HepG2 (cell line): ENCODE measurements around the gene RAB40C. TPM values are rescaled to one million over a fixed set of nuclear protein-coding genes. Genes with fewer than 3 reads are reported as not detected.

Source experiments
- ASH2L ChIP-seq: fragments of 300-600, 200-600 bp; sonication (generic); IDR thresholded peaks from 2 replicates; pipeline ENCODE4 v1.7.0; 2017; ENCODE audit warnings: low read depth, mild to moderate bottlenecking, moderate library complexity, mixed read lengths, low read length; ENCODE audit not compliant: insufficient read length
- CREBL2 ChIP-seq: sonication (generic); formaldehyde crosslinking; IDR thresholded peaks from 2 replicates; pipeline ENCODE4 v1.8.1; 2023; ENCODE audit warnings: missing genetic modification reagents, mild to moderate bottlenecking, borderline replicate concordance
- DMTF1 ChIP-seq: sonication (generic); formaldehyde crosslinking; IDR thresholded peaks from 2 replicates; pipeline ENCODE4 v1.4.0; 2020; ENCODE audit warnings: mild to moderate bottlenecking, missing genetic modification reagents
- ELF4 ChIP-seq: sonication (generic); formaldehyde crosslinking; IDR thresholded peaks from 2 replicates; pipeline ENCODE4 v1.5.0; 2020; ENCODE audit warnings: missing genetic modification reagents, mild to moderate bottlenecking, moderate library complexity, borderline replicate concordance
- KAT2B ChIP-seq: fragments of 150-350 bp; IDR thresholded peaks from 2 replicates; pipeline ENCODE4 v1.6.1; 2014; ENCODE audit warnings: low read depth, low read length, borderline replicate concordance
- KMT2A ChIP-seq: sonication (generic); formaldehyde crosslinking; IDR thresholded peaks from 2 replicates; pipeline ENCODE4 v1.4.0; 2020; ENCODE audit warnings: missing genetic modification reagents
- SIX4 ChIP-seq: sonication (generic); formaldehyde crosslinking; IDR thresholded peaks from 2 replicates; pipeline ENCODE4 v1.4.0; 2020; ENCODE audit warnings: missing genetic modification reagents
- TCF7L2 ChIP-seq: IDR thresholded peaks from 2 replicates; pipeline ENCODE4 v1.6.1; 2011; ENCODE audit warnings: mild to moderate bottlenecking, low read depth, low read length, moderate library complexity
- TOE1 ChIP-seq: sonication (generic); formaldehyde crosslinking; IDR thresholded peaks from 2 replicates; pipeline ENCODE4 v1.4.0; 2020; ENCODE audit warnings: mild to moderate bottlenecking, missing genetic modification reagents
- ZBTB42 ChIP-seq: sonication (generic); formaldehyde crosslinking; IDR thresholded peaks from 2 replicates; pipeline ENCODE4 v1.5.0; 2020; ENCODE audit warnings: mild to moderate bottlenecking, missing genetic modification reagents
- ZNF354B ChIP-seq: sonication (generic); formaldehyde crosslinking; IDR thresholded peaks from 2 replicates; pipeline ENCODE4 v1.8.0; 2022; ENCODE audit warnings: mild to moderate bottlenecking, missing genetic modification reagents
- ZNF619 ChIP-seq: sonication (generic); formaldehyde crosslinking; IDR thresholded peaks from 2 replicates; pipeline ENCODE4 v1.4.0; 2020; ENCODE audit warnings: mild to moderate bottlenecking, missing genetic modification reagents
- ZNF678 ChIP-seq: sonication (generic); formaldehyde crosslinking; IDR thresholded peaks from 2 replicates; pipeline ENCODE4 v1.4.0; 2020; ENCODE audit warnings: mild to moderate bottlenecking, missing genetic modification reagents
- polyA plus RNA-seq, 8 experiments: library from polyadenylated mRNA; depleted of rRNA in 3 of 8; stranded (reverse) in 7 of 8; unstranded in 1 of 8; fragments of >200 nt; fragmentation: Illumina TruSeq in 4 of 8; extraction: Trizol in 4 of 8; gene quantifications; 2 replicates each; pipeline versions ENCODE4 v1.2.1 to v1.2.3, GENCODE V29; 2011 to 2016; ENCODE audit warnings: low read depth in 4 of 8, missing spikeins in 1 of 8, mixed read lengths in 1 of 8; ENCODE audit not compliant: insufficient read depth in 1 of 8
- total RNA-seq, 5 experiments: library from RNA; depleted of rRNA; stranded (reverse); fragments of >200 nt; fragmentation: Illumina TruSeq; extraction: Trizol; gene quantifications; 2 replicates each; pipeline ENCODE4 v1.2.3, GENCODE V29; 2016; ENCODE audit warnings: low read depth in 1 of 5
- TF ChIP-seq, protein P1 (sequence below): sonication (generic); formaldehyde crosslinking; IDR thresholded peaks from 2 replicates; pipeline ENCODE4 v1.4.0; 2020; ENCODE audit warnings: mild to moderate bottlenecking, missing genetic modification reagents, borderline replicate concordance
- TF ChIP-seq, protein P2 (sequence below): sonication (generic); formaldehyde crosslinking; IDR thresholded peaks from 2 replicates; pipeline ENCODE4 v1.5.1; 2020; ENCODE audit warnings: missing genetic modification reagents, mild to moderate bottlenecking, borderline replicate concordance
- TF ChIP-seq, protein P3 (sequence below): sonication (generic); formaldehyde crosslinking; IDR thresholded peaks from 2 replicates; pipeline ENCODE4 v1.4.0; 2020; ENCODE audit warnings: missing genetic modification reagents
- TF ChIP-seq, protein P4 (sequence below): sonication (generic); formaldehyde crosslinking; IDR thresholded peaks from 2 replicates; pipeline ENCODE4 v1.4.0; 2020; ENCODE audit warnings: missing genetic modification reagents, borderline replicate concordance

RAB40C gene
- total and polyA plus RNA-seq, 2 of the 13 experiments (the other 11 are each of a cell fraction or from before 2014, with no cell fraction given), result 7.7 to 11.5 TPM

GRCh38 chr16:543301-544164 is 46.3 kb upstream of the RAB40C start (continued):
- TF ChIP-seq, protein P1, sequence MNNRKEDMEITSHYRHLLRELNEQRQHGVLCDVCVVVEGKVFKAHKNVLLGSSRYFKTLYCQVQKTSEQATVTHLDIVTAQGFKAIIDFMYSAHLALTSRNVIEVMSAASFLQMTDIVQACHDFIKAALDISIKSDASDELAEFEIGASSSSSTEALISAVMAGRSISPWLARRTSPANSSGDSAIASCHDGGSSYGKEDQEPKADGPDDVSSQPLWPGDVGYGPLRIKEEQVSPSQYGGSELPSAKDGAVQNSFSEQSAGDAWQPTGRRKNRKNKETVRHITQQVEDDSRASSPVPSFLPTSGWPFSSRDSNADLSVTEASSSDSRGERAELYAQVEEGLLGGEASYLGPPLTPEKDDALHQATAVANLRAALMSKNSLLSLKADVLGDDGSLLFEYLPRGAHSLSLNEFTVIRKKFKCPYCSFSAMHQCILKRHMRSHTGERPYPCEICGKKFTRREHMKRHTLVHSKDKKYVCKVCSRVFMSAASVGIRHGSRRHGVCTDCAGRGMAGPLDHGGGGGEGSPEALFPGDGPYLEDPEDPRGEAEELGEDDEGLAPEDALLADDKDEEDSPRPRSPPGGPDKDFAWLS, result 0 out of 2 replicates have a peak, but pooled peaks have one; percentile 73
- TF ChIP-seq KAT2B, result no peak
- TF ChIP-seq ELF4, result no peak
- TF ChIP-seq, protein P2, sequence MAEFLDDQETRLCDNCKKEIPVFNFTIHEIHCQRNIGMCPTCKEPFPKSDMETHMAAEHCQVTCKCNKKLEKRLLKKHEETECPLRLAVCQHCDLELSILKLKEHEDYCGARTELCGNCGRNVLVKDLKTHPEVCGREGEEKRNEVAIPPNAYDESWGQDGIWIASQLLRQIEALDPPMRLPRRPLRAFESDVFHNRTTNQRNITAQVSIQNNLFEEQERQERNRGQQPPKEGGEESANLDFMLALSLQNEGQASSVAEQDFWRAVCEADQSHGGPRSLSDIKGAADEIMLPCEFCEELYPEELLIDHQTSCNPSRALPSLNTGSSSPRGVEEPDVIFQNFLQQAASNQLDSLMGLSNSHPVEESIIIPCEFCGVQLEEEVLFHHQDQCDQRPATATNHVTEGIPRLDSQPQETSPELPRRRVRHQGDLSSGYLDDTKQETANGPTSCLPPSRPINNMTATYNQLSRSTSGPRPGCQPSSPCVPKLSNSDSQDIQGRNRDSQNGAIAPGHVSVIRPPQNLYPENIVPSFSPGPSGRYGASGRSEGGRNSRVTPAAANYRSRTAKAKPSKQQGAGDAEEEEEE (CRISPR knock-in tag), result no peak
- TF ChIP-seq, protein P3, sequence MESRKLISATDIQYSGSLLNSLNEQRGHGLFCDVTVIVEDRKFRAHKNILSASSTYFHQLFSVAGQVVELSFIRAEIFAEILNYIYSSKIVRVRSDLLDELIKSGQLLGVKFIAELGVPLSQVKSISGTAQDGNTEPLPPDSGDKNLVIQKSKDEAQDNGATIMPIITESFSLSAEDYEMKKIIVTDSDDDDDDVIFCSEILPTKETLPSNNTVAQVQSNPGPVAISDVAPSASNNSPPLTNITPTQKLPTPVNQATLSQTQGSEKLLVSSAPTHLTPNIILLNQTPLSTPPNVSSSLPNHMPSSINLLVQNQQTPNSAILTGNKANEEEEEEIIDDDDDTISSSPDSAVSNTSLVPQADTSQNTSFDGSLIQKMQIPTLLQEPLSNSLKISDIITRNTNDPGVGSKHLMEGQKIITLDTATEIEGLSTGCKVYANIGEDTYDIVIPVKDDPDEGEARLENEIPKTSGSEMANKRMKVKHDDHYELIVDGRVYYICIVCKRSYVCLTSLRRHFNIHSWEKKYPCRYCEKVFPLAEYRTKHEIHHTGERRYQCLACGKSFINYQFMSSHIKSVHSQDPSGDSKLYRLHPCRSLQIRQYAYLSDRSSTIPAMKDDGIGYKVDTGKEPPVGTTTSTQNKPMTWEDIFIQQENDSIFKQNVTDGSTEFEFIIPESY, result peak; percentile 89
- no peak for TF ChIP-seq ZNF678 (CRISPR knock-in tag)
- peak; percentile 79 for TF ChIP-seq KMT2A
- TF ChIP-seq TOE1, result no peak
- TF ChIP-seq SIX4 (CRISPR knock-in tag), result 0 out of 2 replicates have a peak, but pooled peaks have one; percentile 27
- no peak for TF ChIP-seq ZNF354B (CRISPR knock-in tag)
- TF ChIP-seq DMTF1 (CRISPR knock-in tag), result no peak
- TF ChIP-seq TCF7L2, result no peak
- no peak for TF ChIP-seq CREBL2 (CRISPR knock-in tag)
- no peak; the same call in 1 of the 2 replicates for TF ChIP-seq ZNF619 (CRISPR knock-in tag)
- TF ChIP-seq ZBTB42, result no peak
- TF ChIP-seq ASH2L, result peak; percentile 25
- TF ChIP-seq, protein P4, sequence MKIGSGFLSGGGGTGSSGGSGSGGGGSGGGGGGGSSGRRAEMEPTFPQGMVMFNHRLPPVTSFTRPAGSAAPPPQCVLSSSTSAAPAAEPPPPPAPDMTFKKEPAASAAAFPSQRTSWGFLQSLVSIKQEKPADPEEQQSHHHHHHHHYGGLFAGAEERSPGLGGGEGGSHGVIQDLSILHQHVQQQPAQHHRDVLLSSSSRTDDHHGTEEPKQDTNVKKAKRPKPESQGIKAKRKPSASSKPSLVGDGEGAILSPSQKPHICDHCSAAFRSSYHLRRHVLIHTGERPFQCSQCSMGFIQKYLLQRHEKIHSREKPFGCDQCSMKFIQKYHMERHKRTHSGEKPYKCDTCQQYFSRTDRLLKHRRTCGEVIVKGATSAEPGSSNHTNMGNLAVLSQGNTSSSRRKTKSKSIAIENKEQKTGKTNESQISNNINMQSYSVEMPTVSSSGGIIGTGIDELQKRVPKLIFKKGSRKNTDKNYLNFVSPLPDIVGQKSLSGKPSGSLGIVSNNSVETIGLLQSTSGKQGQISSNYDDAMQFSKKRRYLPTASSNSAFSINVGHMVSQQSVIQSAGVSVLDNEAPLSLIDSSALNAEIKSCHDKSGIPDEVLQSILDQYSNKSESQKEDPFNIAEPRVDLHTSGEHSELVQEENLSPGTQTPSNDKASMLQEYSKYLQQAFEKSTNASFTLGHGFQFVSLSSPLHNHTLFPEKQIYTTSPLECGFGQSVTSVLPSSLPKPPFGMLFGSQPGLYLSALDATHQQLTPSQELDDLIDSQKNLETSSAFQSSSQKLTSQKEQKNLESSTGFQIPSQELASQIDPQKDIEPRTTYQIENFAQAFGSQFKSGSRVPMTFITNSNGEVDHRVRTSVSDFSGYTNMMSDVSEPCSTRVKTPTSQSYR (CRISPR knock-in tag), result no peak
